Nephron (organoid): ENCODE measurements around the gene CRYBG2.

ENCODE experiments used
- H3K27ac Mint-ChIP-seq, 3 experiments: 2 replicates each; pipeline ENCODE4 v1.8.0; 2020; ENCODE audit warnings: mixed read lengths in 3 of 3, mild to moderate bottlenecking in 2 of 3, moderate library complexity in 1 of 3
- H3K27me3 Mint-ChIP-seq: 2 replicates; pipeline ENCODE4 v1.8.0; 2021; ENCODE audit warnings: low read depth, mild to moderate bottlenecking, moderate library complexity, mixed read lengths
- H3K36me3 Mint-ChIP-seq: 2 replicates; pipeline ENCODE4 v1.8.0; 2020; ENCODE audit warnings: low read depth, mixed read lengths
- H3K4me1 Mint-ChIP-seq: 2 replicates; pipeline ENCODE4 v1.8.0; 2020; ENCODE audit warnings: mixed read lengths
- H3K4me3 Mint-ChIP-seq, 3 experiments: 2 replicates each; pipeline ENCODE4 v1.8.0; 2020; ENCODE audit warnings: mild to moderate bottlenecking in 3 of 3, mixed read lengths in 3 of 3, moderate library complexity in 2 of 3
- H3K9me3 Mint-ChIP-seq: 2 replicates; pipeline ENCODE4 v1.8.0; 2020; ENCODE audit warnings: mixed read lengths
- TF ChIP-seq, protein P1 (sequence below), 3 experiments: fragments of 200-600 bp; sonication (generic); IDR thresholded peaks; one replicate each; pipeline ENCODE4 v1.5.0; 2021; ENCODE audit warnings: antibody characterized with exemption in 3 of 3; ENCODE audit not compliant: unreplicated experiment in 3 of 3

The CRYBG2 gene

DNA sequence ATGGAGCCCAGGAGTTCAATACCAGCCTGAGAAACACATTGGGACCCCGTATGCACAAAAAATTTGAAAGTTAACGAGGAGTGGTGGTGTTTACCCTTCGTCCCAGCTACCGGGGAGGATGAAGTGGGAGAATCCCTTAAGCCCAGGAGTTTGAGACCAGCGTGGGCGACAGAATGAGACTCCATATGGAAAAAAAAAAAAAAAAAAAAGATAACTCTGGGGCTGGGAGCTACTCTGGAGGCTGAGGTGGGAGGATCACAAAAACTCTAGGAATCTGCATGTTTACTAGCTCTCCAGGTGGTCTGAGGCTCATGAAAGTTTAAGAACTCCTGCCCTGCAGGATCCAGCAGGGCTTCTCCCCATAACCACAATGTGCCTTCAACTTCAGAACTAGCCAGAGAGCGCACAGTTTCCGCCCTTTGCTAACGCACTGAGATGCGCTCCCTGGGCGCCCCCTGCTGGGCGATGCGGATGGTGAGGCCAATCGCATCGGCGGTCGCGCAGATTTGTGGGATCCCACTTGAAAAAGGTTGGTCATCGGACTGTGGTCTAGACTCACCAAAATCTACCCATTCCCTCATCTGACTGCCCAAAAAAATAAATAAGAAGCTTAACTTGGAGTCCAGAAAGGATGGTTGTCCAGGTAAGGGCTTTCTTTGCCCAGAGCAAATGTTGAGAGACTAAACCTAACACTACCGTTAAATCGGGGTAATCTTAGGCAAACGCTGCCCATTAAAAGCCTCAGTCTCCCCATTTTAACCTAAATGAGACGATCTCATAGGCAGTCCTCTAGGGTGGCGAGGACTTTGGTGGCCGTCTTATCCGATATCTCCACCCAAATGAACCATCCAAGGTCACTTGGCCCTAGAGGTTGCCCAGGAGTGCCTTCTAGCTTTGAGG is 9.9 kb upstream of the CRYBG2 start:
- no peaks in the 10 kb centered on the region for H3K9me3 Mint-ChIP-seq
- H3K27me3 Mint-ChIP-seq: peaks cover 85% of the 10 kb centered on the region
- H3K4me3 Mint-ChIP-seq: no peak overlapping the region
- H3K4me1 Mint-ChIP-seq: no peaks in the 10 kb centered on the region
- no peak overlapping the region for H3K27ac Mint-ChIP-seq
- no peaks in the 10 kb centered on the region for H3K36me3 Mint-ChIP-seq
- TF ChIP-seq, protein P1, sequence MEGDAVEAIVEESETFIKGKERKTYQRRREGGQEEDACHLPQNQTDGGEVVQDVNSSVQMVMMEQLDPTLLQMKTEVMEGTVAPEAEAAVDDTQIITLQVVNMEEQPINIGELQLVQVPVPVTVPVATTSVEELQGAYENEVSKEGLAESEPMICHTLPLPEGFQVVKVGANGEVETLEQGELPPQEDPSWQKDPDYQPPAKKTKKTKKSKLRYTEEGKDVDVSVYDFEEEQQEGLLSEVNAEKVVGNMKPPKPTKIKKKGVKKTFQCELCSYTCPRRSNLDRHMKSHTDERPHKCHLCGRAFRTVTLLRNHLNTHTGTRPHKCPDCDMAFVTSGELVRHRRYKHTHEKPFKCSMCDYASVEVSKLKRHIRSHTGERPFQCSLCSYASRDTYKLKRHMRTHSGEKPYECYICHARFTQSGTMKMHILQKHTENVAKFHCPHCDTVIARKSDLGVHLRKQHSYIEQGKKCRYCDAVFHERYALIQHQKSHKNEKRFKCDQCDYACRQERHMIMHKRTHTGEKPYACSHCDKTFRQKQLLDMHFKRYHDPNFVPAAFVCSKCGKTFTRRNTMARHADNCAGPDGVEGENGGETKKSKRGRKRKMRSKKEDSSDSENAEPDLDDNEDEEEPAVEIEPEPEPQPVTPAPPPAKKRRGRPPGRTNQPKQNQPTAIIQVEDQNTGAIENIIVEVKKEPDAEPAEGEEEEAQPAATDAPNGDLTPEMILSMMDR (IDR thresholded peaks at IDR 0.05; ENCODE audit: unreplicated experiment in 3 of 3): peak; percentile 92 to 94 (median 92)

DNA sequence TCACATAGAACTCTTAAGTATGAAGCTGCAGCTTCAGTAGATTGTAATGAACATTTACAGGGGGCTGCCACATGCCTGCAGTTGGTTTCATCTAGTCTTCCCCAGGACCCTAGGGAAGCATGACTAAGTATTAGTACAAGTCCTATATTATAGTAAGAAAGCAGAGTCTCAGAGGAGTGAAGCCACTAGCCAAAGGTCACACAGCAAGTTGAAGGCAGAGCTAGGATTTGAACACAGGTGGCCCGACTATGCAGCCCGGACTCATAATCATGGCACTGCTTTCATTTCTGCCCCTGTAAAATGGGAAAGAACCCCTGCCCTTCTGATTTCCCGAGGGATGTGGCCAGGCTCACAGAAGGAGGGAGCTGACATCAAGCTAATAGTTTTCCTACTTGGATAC is 8.4 kb upstream of the CRYBG2 start:
- H3K4me3 Mint-ChIP-seq: no peak overlapping the region
- no peaks in the 10 kb centered on the region for H3K36me3 Mint-ChIP-seq
- H3K27me3 Mint-ChIP-seq: peaks cover 92% of the 10 kb centered on the region
- H3K9me3 Mint-ChIP-seq: no peaks in the 10 kb centered on the region
- H3K4me1 Mint-ChIP-seq: no peaks in the 10 kb centered on the region
- no peak overlapping the region for H3K27ac Mint-ChIP-seq
- TF ChIP-seq, protein P1 (IDR thresholded peaks at IDR 0.05; ENCODE audit: unreplicated experiment in 3 of 3): no peak

DNA sequence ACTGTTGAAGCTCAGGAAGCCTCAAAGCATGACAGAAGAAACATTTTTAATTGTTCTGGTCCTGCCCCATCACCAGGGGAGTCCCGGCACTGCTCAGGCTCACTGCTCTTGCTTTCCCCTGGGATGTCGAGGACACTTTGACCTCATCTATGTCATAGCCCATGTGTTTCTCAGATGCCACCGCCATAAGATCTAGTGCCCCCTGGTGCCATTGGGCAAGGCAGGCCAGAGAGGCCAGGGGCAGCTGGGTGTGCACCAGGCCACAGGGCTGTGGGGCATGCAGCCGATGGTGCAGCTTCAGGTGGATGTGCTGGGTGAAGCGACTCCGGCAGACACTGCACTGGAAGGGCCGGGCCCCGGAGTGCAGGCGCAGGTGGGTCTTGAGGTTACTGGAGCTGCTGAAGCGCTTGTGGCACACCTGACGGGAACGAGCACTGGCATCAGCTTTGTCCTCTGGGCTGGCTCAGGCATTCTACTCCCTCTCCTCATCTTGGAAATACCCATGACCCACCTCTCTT is 7.7 kb upstream of the CRYBG2 start:
- H3K36me3 Mint-ChIP-seq: no peaks in the 10 kb centered on the region
- peaks cover 95% of the 10 kb centered on the region for H3K27me3 Mint-ChIP-seq
- no peaks in the 10 kb centered on the region for H3K9me3 Mint-ChIP-seq
- TF ChIP-seq, protein P1 (IDR thresholded peaks at IDR 0.05; ENCODE audit: unreplicated experiment in 3 of 3): no peak
- H3K4me3 Mint-ChIP-seq: peak overlapping the region in 1 of 3 experiments; percentile 57
- no peak overlapping the region for H3K27ac Mint-ChIP-seq
- H3K4me1 Mint-ChIP-seq: no peaks in the 10 kb centered on the region

DNA sequence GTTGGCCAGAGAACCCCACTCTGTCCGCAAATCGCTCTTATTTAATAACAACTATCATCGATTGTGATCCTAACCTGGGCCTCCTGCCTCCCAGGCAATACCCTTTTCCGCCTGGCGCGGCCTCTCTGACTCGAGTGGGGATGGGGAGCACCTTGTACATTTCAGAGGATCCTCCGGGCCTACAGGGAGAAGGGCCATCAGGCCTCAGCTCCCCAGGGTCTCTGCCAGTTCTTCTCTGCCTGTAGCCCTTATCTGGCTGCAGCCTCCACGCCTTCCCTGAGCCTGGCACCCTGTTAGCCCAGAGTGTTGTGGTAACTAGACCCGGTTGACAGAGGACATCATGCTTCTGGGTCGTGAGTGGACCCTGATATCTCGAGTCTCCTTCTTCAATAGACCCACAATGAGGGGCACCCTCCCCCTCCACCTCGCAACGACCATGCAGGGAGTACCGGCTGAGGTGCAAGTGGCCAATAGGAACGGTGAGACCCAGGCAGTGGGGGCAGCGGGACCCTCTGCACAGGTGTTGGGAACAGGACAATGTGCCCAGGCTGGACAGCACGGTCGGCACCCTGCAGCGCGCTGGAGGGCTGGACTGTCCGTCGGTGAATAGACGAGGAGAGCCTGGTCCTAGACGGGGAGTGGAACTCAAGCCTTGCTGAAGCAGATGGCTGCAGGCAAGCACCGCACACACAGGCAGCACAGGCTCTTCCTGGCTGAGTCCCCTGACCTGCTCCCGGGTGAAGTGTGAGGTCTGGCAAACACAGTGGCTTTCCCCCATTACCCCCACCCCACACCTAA is 7.1 kb upstream of the CRYBG2 start:
- no peaks in the 10 kb centered on the region for H3K9me3 Mint-ChIP-seq
- no peak overlapping the region for H3K27ac Mint-ChIP-seq
- H3K27me3 Mint-ChIP-seq: peaks cover 94% of the 10 kb centered on the region
- H3K36me3 Mint-ChIP-seq: no peaks in the 10 kb centered on the region
- TF ChIP-seq, protein P1 (IDR thresholded peaks at IDR 0.05; ENCODE audit: unreplicated experiment in 3 of 3): no peak
- no peaks in the 10 kb centered on the region for H3K4me1 Mint-ChIP-seq
- peak overlapping the region; percentile 31 to 73 (median 64) for H3K4me3 Mint-ChIP-seq

DNA sequence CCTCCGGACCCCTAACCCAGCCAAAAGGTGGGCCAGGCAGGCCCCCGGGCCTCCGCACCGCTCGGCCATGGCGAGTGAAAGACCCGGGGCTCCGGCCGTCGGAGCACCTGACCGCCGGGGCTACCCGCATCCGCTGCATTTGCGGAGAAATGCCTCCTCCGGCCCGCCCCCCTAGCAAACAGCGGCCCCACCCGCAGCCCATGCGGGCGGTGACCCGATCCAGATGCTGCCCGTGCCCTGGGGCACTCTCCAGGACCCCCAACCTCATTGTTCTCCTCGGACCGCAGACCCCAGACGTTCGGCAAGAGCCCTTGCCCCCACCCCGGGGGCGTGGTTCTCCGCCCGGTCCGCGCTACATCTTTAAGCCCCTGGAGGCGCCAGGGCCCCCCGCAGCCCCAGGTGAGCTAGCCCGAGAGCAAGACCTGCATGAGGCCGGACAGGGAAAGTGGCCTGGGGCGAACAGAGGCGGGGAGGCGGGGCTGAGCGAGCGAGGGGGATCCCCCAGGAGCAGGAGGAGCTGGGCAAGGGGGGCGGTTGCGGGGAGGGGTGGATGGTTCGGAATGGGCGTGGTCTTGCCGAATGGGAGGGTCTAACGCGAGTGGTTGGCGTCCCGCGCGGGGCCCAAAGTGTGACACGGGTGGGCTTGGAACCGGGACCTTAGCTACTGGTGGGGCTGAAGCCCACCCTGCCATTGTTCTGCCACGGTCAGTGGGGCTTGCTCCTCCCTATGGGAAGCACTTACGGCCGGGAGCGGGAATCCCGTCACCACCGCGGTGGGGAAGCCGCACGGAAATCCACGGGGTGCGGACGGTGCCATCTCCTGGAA is 6.3 kb upstream of the CRYBG2 start:
- Mint-ChIP-seq H3K9me3 (no peaks in the 10 kb centered on the region), H3K4me3 (peak overlapping the region in 2 of 3 experiments; percentile 64 to 73), H3K4me1 (no peaks in the 10 kb centered on the region), H3K36me3 (no peaks in the 10 kb centered on the region), H3K27me3 (peaks cover 93% of the 10 kb centered on the region), H3K27ac (no peak overlapping the region)
- TF ChIP-seq, protein P1 (IDR thresholded peaks at IDR 0.05; ENCODE audit: unreplicated experiment in 3 of 3): no peak
